Adipocyte (in vitro differentiated cells): ENCODE data around the gene SORCS2.

Experiments
- DNase-seq: peaks from one replicate; pipeline ENCODE4 v3.0.0-alpha.2; 2015; ENCODE audit warnings: low read depth
- H3K27me3 ChIP-seq: replicated peaks from 2 replicates; pipeline ENCODE4 v1.7.0; 2013; ENCODE audit warnings: mild to moderate bottlenecking, low read length, moderate library complexity; ENCODE audit not compliant: control insufficient read depth, insufficient read depth
- H3K36me3 ChIP-seq: 2 replicates; pipeline ENCODE4 v1.7.0; 2013; ENCODE audit warnings: low read length, mild to moderate bottlenecking, moderate library complexity; ENCODE audit not compliant: control insufficient read depth, insufficient read depth, severe bottlenecking
- H3K4me1 ChIP-seq: 2 replicates; pipeline ENCODE4 v1.7.0; 2013; ENCODE audit warnings: mild to moderate bottlenecking, low read length, moderate library complexity; ENCODE audit not compliant: control insufficient read depth, insufficient read depth
- H3K4me3 ChIP-seq: 2 replicates; pipeline ENCODE4 v1.7.0; 2013; ENCODE audit warnings: mild to moderate bottlenecking, low read length, moderate library complexity
- H3K9ac ChIP-seq: 2 replicates; pipeline ENCODE4 v1.7.0; 2013; ENCODE audit warnings: mild to moderate bottlenecking, low read length, moderate library complexity
- H3K9me3 ChIP-seq: 2 replicates; pipeline ENCODE4 v1.7.0; 2013; ENCODE audit warnings: mild to moderate bottlenecking, low read length, moderate library complexity; ENCODE audit not compliant: control insufficient read depth

The SORCS2 gene

DNA sequence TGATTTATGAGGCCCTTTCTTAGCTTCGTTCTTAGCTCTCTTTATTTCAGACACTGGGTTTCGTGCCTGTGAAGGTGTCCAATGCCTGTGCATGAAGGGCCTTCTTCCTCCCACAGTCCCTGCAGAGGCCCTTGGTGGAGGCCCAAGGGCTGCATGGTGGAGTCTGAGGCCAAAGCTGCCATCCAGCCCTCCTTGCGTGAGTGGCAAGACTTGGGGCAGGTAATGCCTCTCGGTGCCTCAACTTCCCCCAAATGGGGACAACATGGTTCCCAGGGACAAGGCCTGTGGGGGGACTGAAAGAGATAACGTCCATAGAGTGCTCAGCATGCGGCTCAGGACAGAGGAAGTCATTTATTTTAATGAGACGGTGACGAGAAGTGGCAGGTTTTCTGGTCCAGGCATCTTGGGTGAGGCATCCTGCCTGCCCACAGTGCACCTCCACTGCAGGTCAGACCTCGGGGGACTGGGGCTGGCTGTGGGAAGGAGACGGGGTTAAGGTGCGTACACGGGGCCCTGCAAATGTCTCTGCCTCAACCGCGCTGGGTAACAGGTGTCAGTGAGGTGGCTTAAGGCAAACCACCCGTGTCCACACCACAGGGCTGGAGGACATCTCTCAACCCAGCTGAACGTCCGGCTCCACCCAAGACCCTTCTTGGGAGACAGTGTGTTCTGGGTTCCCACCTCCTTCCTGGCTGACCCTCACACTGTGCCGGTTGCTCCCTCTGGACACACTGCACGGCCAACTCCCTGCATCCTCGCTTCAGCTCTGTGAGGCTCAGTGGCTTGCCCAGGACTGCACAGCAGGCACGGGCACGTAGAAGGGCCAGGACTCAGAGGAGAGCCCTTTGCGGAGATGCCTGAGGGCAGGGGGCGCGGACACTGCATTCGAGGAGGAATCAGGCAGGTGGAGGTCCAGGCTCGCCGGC, 191.9 kb downstream of the SORCS2 start:
- H3K4me3 ChIP-seq: no peak overlapping the region
- no peak overlapping the region for H3K9ac ChIP-seq
- H3K36me3 ChIP-seq: no peaks in the 10 kb centered on the region
- no peaks in the 10 kb centered on the region for H3K9me3 ChIP-seq
- no peak for DNase-seq
- H3K27me3 ChIP-seq: peaks cover 21% of the 10 kb centered on the region
- H3K4me1 ChIP-seq: peaks cover 10% of the 10 kb centered on the region

DNA sequence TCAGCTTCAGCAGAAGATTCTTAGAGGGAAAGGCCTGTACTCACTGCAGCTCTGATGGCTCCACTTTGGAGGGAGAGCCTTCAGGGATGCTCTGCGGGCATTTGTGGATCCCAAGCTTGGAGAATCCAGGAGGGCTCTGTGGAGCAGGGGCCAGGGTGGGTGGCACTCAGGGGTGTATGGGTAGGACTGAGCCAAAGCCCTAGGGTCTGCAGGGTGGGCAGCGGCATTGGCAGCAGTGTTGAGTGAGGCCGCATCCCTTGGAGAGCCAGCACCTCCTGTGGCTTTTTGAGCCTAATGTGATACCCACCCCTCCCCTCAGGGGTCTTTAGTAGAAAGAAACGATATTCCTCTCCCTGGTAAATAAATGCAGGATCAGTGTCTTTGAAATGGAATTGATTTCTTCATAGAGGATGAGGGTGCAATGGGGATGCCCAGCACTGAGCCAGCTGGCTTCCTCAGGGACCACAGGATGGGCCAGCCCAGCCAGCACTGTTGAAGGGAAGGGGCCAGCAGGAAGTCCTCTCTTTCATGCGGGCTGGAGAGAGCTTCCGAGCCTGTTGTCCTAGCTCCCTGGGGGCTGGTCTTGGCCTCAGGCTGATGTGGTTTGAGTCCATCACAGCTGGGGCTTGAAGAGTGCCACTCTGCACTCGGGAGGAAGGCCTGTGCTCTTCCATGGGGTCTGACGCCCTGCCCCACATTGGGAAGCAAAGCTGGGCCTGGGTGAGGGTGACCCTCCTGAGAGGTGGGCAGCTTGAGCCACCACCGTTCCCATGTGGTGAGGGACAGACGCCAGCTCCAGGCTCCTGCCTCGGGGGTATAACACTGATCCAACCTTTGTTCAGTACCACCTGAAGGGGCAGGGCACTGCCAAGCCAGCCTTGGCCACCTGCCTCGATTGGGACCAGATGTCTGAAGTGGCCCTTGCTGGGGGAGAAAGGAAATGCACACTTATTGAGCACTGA, 192.9 kb downstream of the SORCS2 start:
- no peak for DNase-seq
- Histone ChIP-seq H3K4me3 (no peak overlapping the region), H3K36me3 (no peaks in the 10 kb centered on the region), H3K4me1 (peaks cover 10% of the 10 kb centered on the region), H3K27me3 (peaks cover 18% of the 10 kb centered on the region), H3K9ac (no peak overlapping the region), H3K9me3 (no peaks in the 10 kb centered on the region)

DNA sequence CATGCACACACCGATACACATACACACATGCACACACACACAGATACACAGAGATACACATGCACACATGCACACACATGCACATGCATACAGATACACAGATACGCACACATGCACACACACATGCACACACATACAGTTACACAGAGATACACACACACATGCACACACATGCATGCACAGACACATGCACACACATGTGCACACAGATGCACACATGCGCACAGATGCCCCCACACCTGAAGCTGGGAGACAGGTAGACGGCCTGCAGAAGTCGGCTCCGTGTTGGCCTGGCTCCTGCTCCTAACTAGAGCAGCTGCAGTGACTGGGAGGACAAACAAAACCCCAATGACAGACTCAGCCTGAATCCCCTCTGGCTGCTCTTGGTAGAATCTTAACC, 195.6 kb downstream of the SORCS2 start:
- no peaks in the 10 kb centered on the region for H3K36me3 ChIP-seq
- H3K4me3 ChIP-seq: no peak overlapping the region
- H3K9me3 ChIP-seq: no peaks in the 10 kb centered on the region
- no peak for DNase-seq
- no peak overlapping the region for H3K9ac ChIP-seq
- peaks cover 30% of the 10 kb centered on the region for H3K27me3 ChIP-seq
- peaks cover 2% of the 10 kb centered on the region for H3K4me1 ChIP-seq

- Histone ChIP-seq H3K27me3 (peaks cover 23% of the 10 kb centered on the region), H3K4me3 (no peak overlapping the region), H3K9me3 (no peaks in the 10 kb centered on the region), H3K4me1 (peaks cover 9% of the 10 kb centered on the region), H3K36me3 (no peaks in the 10 kb centered on the region), H3K9ac (no peak overlapping the region)
- DNase-seq: no peak
Observed at GRCh38 chr4:7388627-7389026, 196.3 kb downstream of the SORCS2 start.

DNA sequence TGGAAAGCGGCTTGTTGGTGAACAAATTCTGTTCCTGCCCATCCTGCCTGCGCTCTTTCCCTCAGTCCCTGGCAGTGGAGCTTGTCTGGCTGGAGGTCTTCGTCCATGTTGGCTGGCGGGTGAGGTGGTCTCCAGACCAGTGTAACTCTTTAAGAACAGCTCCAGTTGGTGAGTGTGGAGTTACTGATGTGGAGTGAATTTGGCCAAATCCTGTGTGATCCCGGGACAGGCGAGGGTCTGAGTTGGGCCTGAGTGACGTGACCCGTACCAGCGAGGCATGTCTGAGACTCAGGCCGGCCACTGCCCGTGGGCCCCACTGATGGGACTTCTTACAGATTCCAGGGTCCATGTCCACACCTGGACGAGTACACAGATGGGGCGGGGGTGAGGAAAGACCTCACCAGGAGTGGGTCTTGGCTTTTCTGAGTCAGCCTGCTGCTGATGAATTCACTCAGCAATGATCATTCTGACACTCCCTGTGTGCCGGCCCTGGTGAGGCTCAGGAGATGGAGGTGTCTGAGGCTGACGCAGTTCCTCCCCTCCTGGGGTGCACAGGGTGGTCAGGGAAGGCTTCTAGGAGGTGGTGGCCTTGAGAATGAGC, 196.9 kb downstream of the SORCS2 start:
- DNase-seq: no peak
- H3K4me3 ChIP-seq: no peak overlapping the region

GRCh38 chr4:7389719-7390118, 197.4 kb downstream of the SORCS2 start:
- H3K4me3 ChIP-seq: no peak overlapping the region
- H3K9ac ChIP-seq: no peak overlapping the region
- H3K9me3 ChIP-seq: no peaks in the 10 kb centered on the region
- H3K36me3 ChIP-seq: no peaks in the 10 kb centered on the region
- peaks cover 11% of the 10 kb centered on the region for H3K4me1 ChIP-seq
- no peak for DNase-seq
- H3K27me3 ChIP-seq: peaks cover 23% of the 10 kb centered on the region

More for the DNA sequence above, 196.9 kb downstream of the SORCS2 start:
- H3K4me1 ChIP-seq: peaks cover 11% of the 10 kb centered on the region
- no peaks in the 10 kb centered on the region for H3K36me3 ChIP-seq
- H3K9ac ChIP-seq: no peak overlapping the region
- H3K27me3 ChIP-seq: peaks cover 23% of the 10 kb centered on the region
- H3K9me3 ChIP-seq: no peaks in the 10 kb centered on the region

- peaks cover 28% of the 10 kb centered on the region for H3K27me3 ChIP-seq
- DNase-seq: no peak
- H3K36me3 ChIP-seq: no peaks in the 10 kb centered on the region
- H3K9ac ChIP-seq: no peak overlapping the region
- peaks cover 11% of the 10 kb centered on the region for H3K4me1 ChIP-seq
- no peak overlapping the region for H3K4me3 ChIP-seq
- no peaks in the 10 kb centered on the region for H3K9me3 ChIP-seq
Observed at GRCh38 chr4:7390336-7390735, 198.0 kb downstream of the SORCS2 start.

GRCh38 chr4:7390906-7391636, 198.7 kb downstream of the SORCS2 start:
- H3K4me1 ChIP-seq: peaks cover 11% of the 10 kb centered on the region
- H3K9me3 ChIP-seq: no peaks in the 10 kb centered on the region
- no peak overlapping the region for H3K4me3 ChIP-seq
- H3K36me3 ChIP-seq: no peaks in the 10 kb centered on the region
- no peak for DNase-seq
- H3K9ac ChIP-seq: no peak overlapping the region
- H3K27me3 ChIP-seq: peaks cover 29% of the 10 kb centered on the region

DNA sequence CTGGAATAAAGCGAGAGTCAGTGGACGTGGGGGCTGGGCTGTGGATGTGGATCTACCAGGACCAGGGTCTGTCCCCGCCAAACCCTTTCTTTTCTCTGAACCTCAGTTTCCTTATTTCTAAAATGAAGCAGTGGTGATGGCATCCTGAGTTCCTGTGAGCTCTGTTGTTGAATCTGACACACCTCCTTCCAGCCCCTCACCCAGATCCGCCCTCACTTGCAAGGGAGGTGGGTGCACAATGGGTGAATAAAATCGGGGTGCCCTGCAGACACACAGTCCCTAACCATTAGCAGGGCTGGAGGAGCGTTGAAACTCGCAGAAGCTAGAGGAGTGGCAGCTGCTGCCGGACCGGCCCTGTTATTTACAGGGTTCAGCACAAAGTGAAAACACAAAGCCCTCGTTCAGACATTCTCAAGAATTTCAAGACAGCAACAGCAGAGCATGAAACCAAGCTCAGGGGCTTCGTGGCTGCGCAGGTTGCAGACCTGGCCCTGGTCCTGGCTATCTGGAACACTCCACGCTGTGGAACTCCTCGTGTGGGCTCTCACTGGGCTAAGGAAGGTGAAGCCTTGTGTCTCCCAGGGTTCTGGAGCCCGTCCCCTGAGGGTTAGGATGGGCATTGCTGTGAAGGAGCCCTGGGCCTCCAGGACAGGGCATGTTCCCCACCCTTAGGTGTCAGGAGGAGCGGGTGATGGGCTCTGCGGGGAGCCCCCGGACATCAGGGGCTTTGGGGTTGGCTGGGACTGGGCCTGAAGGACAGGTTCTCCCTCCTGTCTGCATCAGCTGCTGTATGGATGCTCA, 199.5 kb downstream of the SORCS2 start:
- DNase-seq: no peak
- Histone ChIP-seq H3K4me1 (peaks cover 11% of the 10 kb centered on the region), H3K9ac (no peak overlapping the region), H3K36me3 (no peaks in the 10 kb centered on the region), H3K27me3 (peaks cover 37% of the 10 kb centered on the region), H3K4me3 (no peak overlapping the region), H3K9me3 (no peaks in the 10 kb centered on the region)
